Measurements from ENCODE around the gene KY. TPM values are rescaled to one million over a fixed set of nuclear protein-coding genes. Genes with fewer than 3 reads are reported as not detected.
"Not testable (repeated sequence)": the region's sequence is repeated elsewhere in the genome, so short reads cannot be mapped to it uniquely, and the experiment has no call there.

The KY gene
- total RNA-seq, 4 donors from 2014 or later = 0.19 to 1.2 TPM; not detected in 2

DNA sequence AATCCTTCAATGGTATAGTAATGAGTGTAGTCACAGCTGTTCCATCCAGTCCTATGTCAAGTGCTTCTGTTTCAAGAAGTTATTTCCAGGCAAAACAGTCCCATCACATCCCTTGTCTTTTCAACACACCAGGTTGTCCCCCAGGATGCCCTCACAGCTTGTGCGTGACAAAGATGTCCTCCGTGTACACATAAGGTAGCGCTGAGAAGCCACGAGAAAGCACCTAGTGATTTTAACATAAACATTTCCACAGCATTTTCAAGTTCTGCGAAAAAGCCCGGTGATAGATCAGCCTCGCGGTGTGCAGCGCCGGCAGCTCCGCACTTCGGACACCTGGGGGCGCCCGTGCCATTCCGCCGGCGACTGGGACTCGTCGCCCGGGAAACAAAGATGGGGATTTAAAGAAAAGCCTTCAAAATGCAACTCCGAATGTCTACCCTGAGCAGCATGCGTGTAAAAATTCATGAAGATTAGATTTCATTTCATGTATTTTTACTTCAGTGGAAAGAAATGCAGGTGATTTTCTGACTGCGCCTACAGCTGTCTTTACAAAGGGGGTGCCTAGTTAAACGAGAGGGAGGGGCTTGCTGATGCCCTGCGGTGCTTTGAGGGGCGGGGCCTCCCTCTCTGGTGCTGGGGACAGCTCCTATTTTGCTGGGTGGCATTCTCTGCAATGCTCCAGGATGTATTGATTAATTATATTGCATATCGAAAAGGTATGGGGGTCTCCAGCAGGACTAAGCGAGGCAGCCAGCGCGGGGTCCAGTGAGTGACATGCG, 49.9 kb downstream of the KY start:
- Histone ChIP-seq H3K4me1 (peaks cover 3 to 35% (median 9%) of the 10 kb centered on the region in 3 donors), H3K4me3 (peak overlapping the region in 1 of 4 donors; percentile 36), H3K27me3 (peaks cover 0 to 28% (median 0%) of the 10 kb centered on the region in 4 donors), H3K9me3 (no peaks in the 10 kb centered on the region), H3K36me3 (no peaks in the 10 kb centered on the region), H3K27ac (no peak overlapping the region)
- no peak for DNase-seq
- no peak for TF ChIP-seq POLR2A (IDR thresholded peaks at IDR 0.05)
- TF ChIP-seq, protein P1, sequence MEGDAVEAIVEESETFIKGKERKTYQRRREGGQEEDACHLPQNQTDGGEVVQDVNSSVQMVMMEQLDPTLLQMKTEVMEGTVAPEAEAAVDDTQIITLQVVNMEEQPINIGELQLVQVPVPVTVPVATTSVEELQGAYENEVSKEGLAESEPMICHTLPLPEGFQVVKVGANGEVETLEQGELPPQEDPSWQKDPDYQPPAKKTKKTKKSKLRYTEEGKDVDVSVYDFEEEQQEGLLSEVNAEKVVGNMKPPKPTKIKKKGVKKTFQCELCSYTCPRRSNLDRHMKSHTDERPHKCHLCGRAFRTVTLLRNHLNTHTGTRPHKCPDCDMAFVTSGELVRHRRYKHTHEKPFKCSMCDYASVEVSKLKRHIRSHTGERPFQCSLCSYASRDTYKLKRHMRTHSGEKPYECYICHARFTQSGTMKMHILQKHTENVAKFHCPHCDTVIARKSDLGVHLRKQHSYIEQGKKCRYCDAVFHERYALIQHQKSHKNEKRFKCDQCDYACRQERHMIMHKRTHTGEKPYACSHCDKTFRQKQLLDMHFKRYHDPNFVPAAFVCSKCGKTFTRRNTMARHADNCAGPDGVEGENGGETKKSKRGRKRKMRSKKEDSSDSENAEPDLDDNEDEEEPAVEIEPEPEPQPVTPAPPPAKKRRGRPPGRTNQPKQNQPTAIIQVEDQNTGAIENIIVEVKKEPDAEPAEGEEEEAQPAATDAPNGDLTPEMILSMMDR (IDR thresholded peaks at IDR 0.05) = peak; percentile 66 to 95 (median 88)
- intact Hi-C loops (cut with DNase I) = loop anchor here (10.0 kb wide), 1 partner anchor 154 kb away; no protein-coding TSS in a partner anchor
- 11 to 13% methylated on average over 25 to 28 of the region's 31 CpGs for WGBS, 2 donors

DNA sequence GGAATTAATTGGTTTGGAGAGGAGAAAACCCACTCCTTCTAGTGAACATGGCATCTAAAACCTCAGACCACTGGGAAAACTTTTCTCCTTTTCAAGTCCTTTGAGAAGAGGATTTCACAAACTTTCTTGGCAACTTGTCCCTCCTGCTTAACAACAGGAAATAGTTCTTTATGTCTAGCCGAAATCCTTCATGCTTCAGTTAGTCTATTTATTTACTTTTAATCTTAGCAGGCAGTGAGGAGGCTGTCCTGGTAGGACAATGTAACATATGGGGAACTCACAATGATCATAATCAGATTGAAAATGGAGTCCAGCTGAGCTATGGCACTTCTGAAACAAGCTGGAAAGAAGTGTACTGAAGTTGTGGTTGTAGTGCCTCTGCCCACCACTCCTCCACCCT, 50.6 kb downstream of the KY start:
- no peaks in the 10 kb centered on the region for H3K36me3 ChIP-seq
- H3K27ac ChIP-seq = no peak overlapping the region
- no peak for TF ChIP-seq POLR2A (IDR thresholded peaks at IDR 0.05)
- TF ChIP-seq, protein P1 (IDR thresholded peaks at IDR 0.05) = no peak
- H3K9me3 ChIP-seq = no peaks in the 10 kb centered on the region
- H3K4me3 ChIP-seq = no peak overlapping the region
- H3K4me1 ChIP-seq = peaks cover 3 to 35% (median 9%) of the 10 kb centered on the region in 3 donors
- peaks cover 0 to 22% (median 0%) of the 10 kb centered on the region in 4 donors for H3K27me3 ChIP-seq
- DNase-seq = no peak
- intact Hi-C loops (cut with DNase I) = loop anchor here (10.0 kb wide), 1 partner anchor 155 kb away; no protein-coding TSS in a partner anchor
- WGBS, 2 donors = 6 to 13% methylated on average over 1 of the region's 1 CpG

DNA sequence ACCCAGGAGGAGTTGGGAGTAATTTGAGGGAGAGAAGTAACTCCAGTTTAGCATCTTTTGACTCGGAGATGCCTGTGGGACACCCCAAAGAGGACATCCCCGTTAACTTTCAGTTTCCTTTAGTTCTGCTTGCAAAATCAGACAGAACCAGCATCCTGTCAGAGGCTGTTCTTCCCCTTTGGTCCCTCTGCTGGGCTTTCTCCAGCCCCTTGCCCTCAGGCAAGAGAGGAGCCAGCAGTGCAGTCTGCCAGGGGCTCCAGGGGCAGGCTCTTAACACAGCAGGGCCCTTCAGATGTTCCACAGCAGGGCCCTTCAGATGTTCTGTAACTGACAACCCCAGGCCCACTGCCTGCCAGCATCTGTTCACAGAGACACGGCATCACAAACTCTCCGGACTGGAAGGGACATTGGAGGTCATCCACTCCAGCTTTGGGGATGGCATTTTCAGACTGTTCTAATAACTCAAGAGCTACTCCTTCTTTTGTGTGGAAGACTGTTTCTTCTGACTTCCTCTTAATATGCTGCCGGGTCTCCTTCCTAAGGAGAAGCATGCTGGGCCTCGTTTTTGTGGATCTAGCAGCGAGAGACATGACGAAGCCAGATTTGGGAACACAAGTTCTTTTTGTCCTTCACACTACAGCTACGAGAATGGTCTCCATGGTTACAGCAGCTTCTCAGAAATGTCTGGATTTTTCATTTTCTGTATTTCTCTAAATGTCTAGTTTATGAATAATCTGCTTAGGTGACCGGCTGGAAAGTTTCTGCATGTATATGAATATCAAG, 51.9 kb downstream of the KY start:
- no peak overlapping the region for H3K27ac ChIP-seq
- TF ChIP-seq POLR2A (IDR thresholded peaks at IDR 0.05) = no peak
- TF ChIP-seq, protein P1 (IDR thresholded peaks at IDR 0.05) = no peak

DNA sequence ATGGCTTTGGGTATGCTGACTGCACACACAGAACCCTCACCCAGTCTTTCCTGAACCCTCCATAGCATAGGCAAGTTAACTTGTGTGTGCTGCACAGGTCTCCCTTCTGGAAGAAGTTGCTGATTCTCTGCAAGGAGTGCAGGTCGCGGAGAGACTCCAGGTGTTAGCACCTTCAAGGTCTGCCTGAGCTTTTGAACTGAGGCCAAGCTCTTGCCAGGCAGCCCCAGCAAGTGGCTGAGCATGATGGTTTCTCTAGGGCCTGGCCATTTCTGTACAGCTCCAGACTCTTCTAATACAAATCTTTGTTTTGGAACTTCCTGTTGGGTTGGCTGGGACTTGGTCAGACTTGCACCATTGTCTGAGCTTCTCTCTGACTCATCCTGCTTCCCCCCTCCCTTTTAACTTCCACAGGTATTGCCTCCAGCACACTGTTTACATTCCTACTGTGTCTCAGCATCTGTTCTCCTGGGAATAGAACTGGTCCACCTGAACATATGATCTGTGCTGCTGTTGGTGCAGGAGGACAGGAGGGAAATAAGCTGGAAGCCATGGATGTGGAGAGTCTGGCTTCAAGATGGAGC, 53.3 kb downstream of the KY start:
- DNase-seq = no peak

More for the DNA sequence above, 51.9 kb downstream of the KY start:
- no peak for DNase-seq
- Histone ChIP-seq H3K9me3 (no peaks in the 10 kb centered on the region), H3K27me3 (peaks cover 0 to 22% (median 0%) of the 10 kb centered on the region in 4 donors), H3K4me1 (peaks cover 3 to 39% (median 9%) of the 10 kb centered on the region in 3 donors), H3K36me3 (no peaks in the 10 kb centered on the region), H3K4me3 (no peak overlapping the region)
- intact Hi-C loops (cut with DNase I) = no loop called here
- WGBS, 2 donors = 68 to 71% methylated on average over 9 to 10 of the region's 10 CpGs

DNA sequence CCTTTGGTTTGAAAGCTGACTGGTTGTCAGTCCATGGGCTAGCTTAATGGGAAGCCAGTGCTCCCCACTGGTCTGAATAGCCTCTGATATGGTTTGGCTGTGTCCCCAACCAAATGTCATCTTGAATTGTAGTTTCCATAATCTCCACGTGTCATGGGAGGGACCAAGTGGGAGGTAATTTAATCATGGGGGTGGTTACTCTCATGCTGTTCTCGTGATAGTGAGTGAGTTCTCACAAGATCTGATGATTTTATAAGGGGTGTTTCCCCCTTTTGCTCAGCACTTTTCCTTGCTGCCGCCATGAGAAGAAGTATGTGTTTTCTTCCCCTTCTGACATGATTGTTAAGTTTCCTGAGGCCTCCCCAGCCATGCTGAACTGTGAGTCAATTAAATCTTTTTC, 55.8 kb downstream of the KY start:
- H3K36me3 ChIP-seq; DNase-seq; H3K27me3 ChIP-seq; H3K27ac ChIP-seq; H3K9me3 ChIP-seq; intact Hi-C loops (cut with DNase I); H3K4me3 ChIP-seq: not testable (repeated sequence)
- H3K4me1 ChIP-seq = peaks cover 0 to 23% (median 0%) of the 10 kb centered on the region in 3 donors
- WGBS, 2 donors = 57 to 84% methylated on average over 3 of the region's 3 CpGs

More for the DNA sequence above, 53.3 kb downstream of the KY start:
- Histone ChIP-seq H3K27me3 (peaks cover 0 to 17% (median 0%) of the 10 kb centered on the region in 4 donors), H3K4me3 (no peak overlapping the region), H3K36me3 (no peaks in the 10 kb centered on the region), H3K9me3 (no peaks in the 10 kb centered on the region), H3K4me1 (peaks cover 3 to 39% (median 9%) of the 10 kb centered on the region in 3 donors), H3K27ac (no peak overlapping the region)
- WGBS, 2 donors = 58% methylated on average over 2 of the region's 2 CpGs; no CpG with 5 or more reads in 1 of the 2 donors
- intact Hi-C loops (cut with DNase I) = no loop called here
- TF ChIP-seq, protein P1 (IDR thresholded peaks at IDR 0.05) = no peak
- TF ChIP-seq POLR2A (IDR thresholded peaks at IDR 0.05) = no peak
